CD8-positive, alpha-beta memory T cell (primary cell): ENCODE measurements around the gene ERBB2. TPM values are rescaled to one million over a fixed set of nuclear protein-coding genes. Genes with fewer than 3 reads are reported as not detected.
"Not testable (repeated sequence)": the region's sequence is repeated elsewhere in the genome, so short reads cannot be mapped to it uniquely, and the experiment has no call there.

Experiments used
- CTCF ChIA-PET: fragments of 350-600 bp; sonication (Branson Sonifier 250); formaldehyde crosslinking; loops from one replicate; lab custom pipeline; 2021; ENCODE audit warnings: antibody characterized with exemption; lab: Charles Lee
- POLR2A ChIA-PET: fragments of 350-600 bp; sonication (Branson Sonifier 250); formaldehyde crosslinking; loops from one replicate; lab custom pipeline; 2021; ENCODE audit warnings: antibody characterized with exemption; lab: Charles Lee
- DNase-seq, 5 donors: peaks; one replicate each; pipeline versions ENCODE4 v3.0.0 to v3.0.0-alpha.2; 2020 to 2022; ENCODE audit warnings: mixed read lengths in 1 of 5
- H3K27ac ChIP-seq: one replicate; pipeline ENCODE4 v1.7.0; 2013; ENCODE audit warnings: low read depth, mild to moderate bottlenecking, low read length, moderate library complexity
- H3K27me3 ChIP-seq: 2 replicates; pipeline ENCODE4 v1.7.0; 2013; ENCODE audit warnings: low read length, mild to moderate bottlenecking; ENCODE audit not compliant: insufficient read depth, poor library complexity, severe bottlenecking
- H3K36me3 ChIP-seq: 2 replicates; pipeline ENCODE4 v1.7.0; 2013; ENCODE audit warnings: mild to moderate bottlenecking, low read length, moderate library complexity; ENCODE audit not compliant: insufficient read depth
- H3K4me1 ChIP-seq: 2 replicates; pipeline ENCODE4 v1.7.0; 2013; ENCODE audit warnings: mild to moderate bottlenecking, low read length, moderate library complexity; ENCODE audit not compliant: insufficient read depth
- H3K4me3 ChIP-seq: 2 replicates; pipeline ENCODE4 v1.7.0; 2013; ENCODE audit warnings: mild to moderate bottlenecking, low read length
- H3K9me3 ChIP-seq: 2 replicates; pipeline ENCODE4 v1.7.0; 2013; ENCODE audit warnings: mild to moderate bottlenecking, low read length
- H3K27ac Mint-ChIP-seq, 8 donors: one replicate each; pipeline ENCODE4 v1.8.0; 2020 to 2021; ENCODE audit warnings: mixed read lengths in 8 of 8, mild to moderate bottlenecking in 6 of 8, inconsistent platforms in 3 of 8, moderate library complexity in 3 of 8
- H3K27me3 Mint-ChIP-seq, 2 donors: one replicate each; pipeline ENCODE4 v1.8.0; 2020 to 2021; ENCODE audit warnings: mixed read lengths in 2 of 2, mild to moderate bottlenecking in 1 of 2, moderate library complexity in 1 of 2
- H3K36me3 Mint-ChIP-seq, 3 donors: one replicate each; pipeline ENCODE4 v1.8.0; 2020 to 2021; ENCODE audit warnings: mixed read lengths in 3 of 3, inconsistent platforms in 1 of 3, mild to moderate bottlenecking in 1 of 3
- H3K4me1 Mint-ChIP-seq, 3 donors: one replicate each; pipeline ENCODE4 v1.8.0; 2020 to 2021; ENCODE audit warnings: mixed read lengths in 3 of 3, inconsistent platforms in 1 of 3, mild to moderate bottlenecking in 1 of 3
- H3K4me3 Mint-ChIP-seq, 7 donors: one replicate each; pipeline ENCODE4 v1.8.0; 2020 to 2021; ENCODE audit warnings: mixed read lengths in 7 of 7, mild to moderate bottlenecking in 6 of 7, moderate library complexity in 4 of 7, inconsistent platforms in 2 of 7
- H3K9me3 Mint-ChIP-seq, 5 donors: one replicate each; pipeline ENCODE4 v1.8.0; 2020 to 2022; ENCODE audit warnings: mixed read lengths in 5 of 5, mild to moderate bottlenecking in 3 of 5, moderate library complexity in 2 of 5, inconsistent platforms in 1 of 5
- polyA plus RNA-seq: library from polyadenylated mRNA; unstranded; fragments of 300-500 nt; fragmentation: Illumina TruSeq; gene quantifications from one replicate; pipeline ENCODE4 v1.2.3, GENCODE V29; 2021
- total RNA-seq, 2 experiments: library from RNA; stranded (reverse); gene quantifications; one replicate each; pipeline ENCODE4 v1.2.3, GENCODE V29; 2021

The ERBB2 gene
- total and polyA plus RNA-seq, 3 experiments from 2014 or later: 2.4 to 3.9 (median 3.6) TPM

DNA sequence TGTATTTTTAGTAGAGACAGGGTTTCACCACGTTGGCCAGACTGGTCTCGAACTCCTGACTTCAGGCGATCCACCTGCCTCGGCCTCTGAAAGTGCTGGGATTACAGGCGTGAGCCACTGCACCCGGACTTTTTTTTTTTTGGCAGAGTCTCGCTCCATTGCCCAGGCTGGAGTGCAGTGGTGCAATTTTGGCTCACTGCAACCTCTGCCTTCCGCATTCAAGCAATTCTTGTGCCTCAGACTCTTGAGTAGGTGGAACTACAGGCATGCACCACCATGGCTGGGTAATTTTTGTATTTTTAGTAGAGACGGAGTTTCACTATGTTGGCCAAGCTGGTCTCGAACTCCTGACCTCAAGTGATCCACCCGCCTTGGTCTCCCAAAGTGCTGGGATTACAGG lies 11.2 kb downstream of the ERBB2 start:
- H3K27me3 ChIP-seq, H3K36me3 Mint-ChIP-seq, H3K4me3 Mint-ChIP-seq, H3K27ac ChIP-seq, H3K27ac Mint-ChIP-seq, DNase-seq, H3K9me3 Mint-ChIP-seq, POLR2A ChIA-PET, H3K9me3 ChIP-seq, H3K27me3 Mint-ChIP-seq, H3K36me3 ChIP-seq, H3K4me3 ChIP-seq: not testable (repeated sequence)
- peaks cover 18% of the 10 kb centered on the region for H3K4me1 ChIP-seq
- CTCF ChIA-PET: interaction anchor here (1.1 to 1.3 kb wide), 2 partner anchors 47 to 88 kb away, joined by 3 read pairs; no protein-coding TSS in a partner anchor
- peaks cover 10 to 16% (median 13%) of the 10 kb centered on the region in 3 donors for H3K4me1 Mint-ChIP-seq

GRCh38 chr17:39711851-39712250 lies 12.0 kb downstream of the ERBB2 start:
- ChIA-PET POLR2A (no interaction called here), CTCF (no interaction called here)
- peaks cover 0 to 2% of the 10 kb centered on the region in 2 donors for H3K27me3 Mint-ChIP-seq
- H3K9me3 ChIP-seq: no peaks in the 10 kb centered on the region
- H3K36me3 ChIP-seq: no peaks in the 10 kb centered on the region
- H3K27ac ChIP-seq: no peak overlapping the region
- H3K27ac Mint-ChIP-seq: no peak overlapping the region
- H3K36me3 Mint-ChIP-seq: peaks cover 0 to 3% (median 0%) of the 10 kb centered on the region in 3 donors
- H3K4me1 ChIP-seq: peaks cover 14% of the 10 kb centered on the region
- no peak for DNase-seq
- H3K9me3 Mint-ChIP-seq: no peaks in the 10 kb centered on the region
- H3K4me1 Mint-ChIP-seq: peaks cover 7 to 14% (median 7%) of the 10 kb centered on the region in 3 donors
- no peak overlapping the region for H3K4me3 Mint-ChIP-seq
- no peaks in the 10 kb centered on the region for H3K27me3 ChIP-seq
- no peak overlapping the region for H3K4me3 ChIP-seq

- POLR2A ChIA-PET: no interaction called here
- H3K27me3 Mint-ChIP-seq: peaks cover 0 to 2% of the 10 kb centered on the region in 2 donors
These were observed 14.4 kb downstream of the ERBB2 start for GRCh38 chr17:39714234-39714633.

DNA sequence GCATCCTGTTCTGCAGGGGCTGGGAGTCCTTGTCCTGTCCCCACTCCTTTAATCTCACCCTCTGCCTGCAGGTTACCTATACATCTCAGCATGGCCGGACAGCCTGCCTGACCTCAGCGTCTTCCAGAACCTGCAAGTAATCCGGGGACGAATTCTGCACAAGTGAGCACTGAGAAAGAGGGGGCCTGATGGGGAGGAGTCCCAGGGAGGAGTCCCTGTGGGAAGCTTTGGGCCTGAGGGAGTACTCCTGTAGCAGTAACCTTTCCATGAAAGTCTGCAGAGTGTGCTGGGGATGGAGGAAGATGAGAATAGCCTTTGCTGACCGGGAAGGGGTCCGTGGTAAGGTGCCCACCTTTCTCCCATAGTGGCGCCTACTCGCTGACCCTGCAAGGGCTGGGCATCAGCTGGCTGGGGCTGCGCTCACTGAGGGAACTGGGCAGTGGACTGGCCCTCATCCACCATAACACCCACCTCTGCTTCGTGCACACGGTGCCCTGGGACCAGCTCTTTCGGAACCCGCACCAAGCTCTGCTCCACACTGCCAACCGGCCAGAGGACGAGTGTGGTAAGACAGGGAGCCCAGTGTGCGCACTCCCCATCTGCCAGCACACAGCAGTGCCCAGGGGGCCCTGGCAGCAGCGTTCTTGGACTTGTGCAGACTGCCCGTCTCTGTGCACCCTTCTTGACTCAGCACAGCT lies 15.7 kb downstream of the ERBB2 start:
- peaks cover 0 to 2% of the 10 kb centered on the region in 2 donors for H3K27me3 Mint-ChIP-seq
- peaks cover 0 to 3% (median 0%) of the 10 kb centered on the region in 3 donors for H3K36me3 Mint-ChIP-seq
- Histone ChIP-seq H3K4me3 (no peak overlapping the region), H3K36me3 (no peaks in the 10 kb centered on the region), H3K9me3 (no peaks in the 10 kb centered on the region), H3K27me3 (no peaks in the 10 kb centered on the region), H3K4me1 (no peaks in the 10 kb centered on the region), H3K27ac (no peak overlapping the region)
- H3K4me3 Mint-ChIP-seq: no peak overlapping the region
- H3K4me1 Mint-ChIP-seq: no peaks in the 10 kb centered on the region
- no peaks in the 10 kb centered on the region for H3K9me3 Mint-ChIP-seq
- H3K27ac Mint-ChIP-seq: no peak overlapping the region
- POLR2A ChIA-PET: no interaction called here
- CTCF ChIA-PET: interaction anchor here (1.9 kb wide), 1 partner anchor 15 kb away, joined by 7 read pairs; the partner anchor contains the start of gene MIEN1
- DNase-seq: no peak

More at GRCh38 chr17:39714234-39714633, 14.4 kb downstream of the ERBB2 start:
- CTCF ChIA-PET: interaction anchor here (1.9 kb wide), 1 partner anchor 16 kb away, joined by 7 read pairs; the partner anchor contains the start of gene MIEN1
- H3K4me1 Mint-ChIP-seq: peaks cover 0 to 5% (median 0%) of the 10 kb centered on the region in 3 donors
- H3K4me3 ChIP-seq: no peak overlapping the region
- H3K36me3 Mint-ChIP-seq: peaks cover 0 to 3% (median 0%) of the 10 kb centered on the region in 3 donors
- no peaks in the 10 kb centered on the region for H3K36me3 ChIP-seq
- H3K4me3 Mint-ChIP-seq: no peak overlapping the region
- no peaks in the 10 kb centered on the region for H3K9me3 Mint-ChIP-seq
- H3K4me1 ChIP-seq: no peaks in the 10 kb centered on the region
- H3K27me3 ChIP-seq: no peaks in the 10 kb centered on the region
- no peak overlapping the region for H3K27ac ChIP-seq
- H3K27ac Mint-ChIP-seq: no peak overlapping the region
- no peaks in the 10 kb centered on the region for H3K9me3 ChIP-seq
- DNase-seq: no peak

GRCh38 chr17:39716073-39716818 lies 16.4 kb downstream of the ERBB2 start:
- Histone ChIP-seq H3K4me3 (no peak overlapping the region), H3K4me1 (no peaks in the 10 kb centered on the region), H3K36me3 (no peaks in the 10 kb centered on the region), H3K27me3 (no peaks in the 10 kb centered on the region), H3K9me3 (no peaks in the 10 kb centered on the region), H3K27ac (no peak overlapping the region)
- no peaks in the 10 kb centered on the region for H3K9me3 Mint-ChIP-seq
- no peak overlapping the region for H3K27ac Mint-ChIP-seq
- H3K4me3 Mint-ChIP-seq: no peak overlapping the region
- no peak for DNase-seq
- peaks cover 0 to 3% (median 0%) of the 10 kb centered on the region in 3 donors for H3K36me3 Mint-ChIP-seq
- CTCF ChIA-PET: interaction anchor here (1.2 kb wide), 1 partner anchor 14 kb away, joined by 3 read pairs; the partner anchor contains the start of gene MIEN1
- no peaks in the 10 kb centered on the region for H3K4me1 Mint-ChIP-seq
- POLR2A ChIA-PET: no interaction called here
- H3K27me3 Mint-ChIP-seq: peaks cover 0 to 2% of the 10 kb centered on the region in 2 donors

GRCh38 chr17:39716879-39717536 lies 17.1 kb downstream of the ERBB2 start:
- Histone ChIP-seq H3K4me3 (no peak overlapping the region), H3K36me3 (no peaks in the 10 kb centered on the region), H3K27ac (no peak overlapping the region), H3K9me3 (no peaks in the 10 kb centered on the region), H3K4me1 (no peaks in the 10 kb centered on the region), H3K27me3 (no peaks in the 10 kb centered on the region)
- Mint-ChIP-seq H3K4me1 (no peaks in the 10 kb centered on the region), H3K36me3 (peaks cover 0 to 1% (median 0%) of the 10 kb centered on the region in 3 donors), H3K4me3 (no peak overlapping the region), H3K27ac (no peak overlapping the region), H3K9me3 (no peaks in the 10 kb centered on the region), H3K27me3 (no peaks in the 10 kb centered on the region)
- ChIA-PET POLR2A (no interaction called here), CTCF (interaction anchor here (1.2 kb wide), 1 partner anchor 13 kb away, joined by 3 read pairs; the partner anchor contains the start of gene MIEN1)
- DNase-seq: no peak

DNA sequence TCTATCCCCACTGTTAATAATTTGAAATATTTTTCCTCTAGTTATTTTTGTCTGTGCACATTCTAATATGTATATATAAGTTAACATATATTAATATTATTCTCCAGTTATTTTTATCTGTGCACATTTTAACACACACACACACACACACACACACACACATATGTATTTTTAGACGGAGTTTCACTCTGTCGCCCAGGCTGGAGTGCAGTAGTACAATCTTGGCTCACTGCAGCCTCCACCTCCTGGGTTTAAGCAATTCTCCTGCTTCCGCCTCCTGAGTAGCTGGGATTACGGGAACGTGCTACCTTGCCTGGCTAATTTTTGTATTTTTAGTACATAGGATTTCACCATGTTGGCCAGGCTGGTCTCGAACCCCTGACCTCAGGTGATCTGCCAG lies 17.8 kb downstream of the ERBB2 start:
- H3K36me3 ChIP-seq: no peaks in the 10 kb centered on the region
- POLR2A ChIA-PET: no interaction called here
- no peaks in the 10 kb centered on the region for H3K4me1 ChIP-seq
- H3K36me3 Mint-ChIP-seq: peaks cover 0 to 1% (median 0%) of the 10 kb centered on the region in 3 donors
- H3K9me3 Mint-ChIP-seq: no peaks in the 10 kb centered on the region
- H3K27me3 ChIP-seq: no peaks in the 10 kb centered on the region
- no peaks in the 10 kb centered on the region for H3K4me1 Mint-ChIP-seq
- no peak overlapping the region for H3K4me3 ChIP-seq
- no peak overlapping the region for H3K4me3 Mint-ChIP-seq
- CTCF ChIA-PET: interaction anchor here (1.0 kb wide), 1 partner anchor 64 kb away, joined by 3 read pairs; no protein-coding TSS in a partner anchor
- H3K9me3 ChIP-seq: no peaks in the 10 kb centered on the region
- H3K27me3 Mint-ChIP-seq: no peaks in the 10 kb centered on the region
- H3K27ac ChIP-seq: no peak overlapping the region
- no peak overlapping the region for H3K27ac Mint-ChIP-seq
- DNase-seq: no peak
